GM23248 (cell line): ENCODE measurements around the gene SEPTIN10. TPM values are rescaled to one million over a fixed set of nuclear protein-coding genes. Genes with fewer than 3 reads are reported as not detected.
A peak's percentile ranks its signal among the peaks of the same experiment; 100 is the strongest.

ENCODE experiments used
- DNase-seq: peaks from one replicate; pipeline ENCODE4 v3.0.0-alpha.2; 2015
- H2AFZ ChIP-seq: fragments of 200-600 bp; sonication (generic); 2 replicates; pipeline ENCODE4 v1.6.1; 2016; ENCODE audit warnings: antibody characterized with exemption
- H3F3A ChIP-seq: fragments of 200-600 bp; sonication (generic); 2 replicates; pipeline ENCODE4 v1.6.1; 2016; ENCODE audit warnings: mild to moderate bottlenecking, antibody characterized with exemption, mixed run types; ENCODE audit not compliant: insufficient read depth
- H3K27ac ChIP-seq: fragments of 200-600 bp; sonication (generic); 2 replicates; pipeline ENCODE4 v1.5.1; 2016; ENCODE audit warnings: mild to moderate bottlenecking
- H3K27me3 ChIP-seq: fragments of 200-600 bp; sonication (generic); replicated peaks from 2 replicates; pipeline ENCODE4 v1.6.1; 2016; ENCODE audit warnings: mild to moderate bottlenecking; ENCODE audit not compliant: insufficient read depth
- H3K36me3 ChIP-seq: fragments of 200-600 bp; sonication (generic); 2 replicates; pipeline ENCODE4 v1.6.1; 2016; ENCODE audit warnings: low read depth, mild to moderate bottlenecking
- H3K4me1 ChIP-seq: fragments of 200-600 bp; sonication (generic); 2 replicates; pipeline ENCODE4 v1.6.1; 2016; ENCODE audit warnings: mild to moderate bottlenecking; ENCODE audit not compliant: insufficient read depth
- H3K4me2 ChIP-seq: fragments of 200-600 bp; sonication (generic); one replicate; pipeline ENCODE4 v1.6.1; 2016; ENCODE audit warnings: mild to moderate bottlenecking; ENCODE audit not compliant: unreplicated experiment
- H3K4me3 ChIP-seq: fragments of 200-600 bp; sonication (generic); 2 replicates; pipeline ENCODE4 v1.5.1; 2016; ENCODE audit warnings: mild to moderate bottlenecking
- H3K79me2 ChIP-seq: fragments of 200-600 bp; sonication (generic); 2 replicates; pipeline ENCODE4 v1.6.1; 2016; ENCODE audit warnings: mild to moderate bottlenecking; ENCODE audit not compliant: insufficient read depth
- H3K9ac ChIP-seq: fragments of 200-600 bp; sonication (generic); 2 replicates; pipeline ENCODE4 v1.6.1; 2016; ENCODE audit warnings: mild to moderate bottlenecking
- H3K9me2 ChIP-seq: fragments of 200-600 bp; sonication (generic); 2 replicates; pipeline ENCODE4 v1.6.1; 2016; ENCODE audit warnings: mixed run types, mild to moderate bottlenecking, moderate library complexity; ENCODE audit not compliant: insufficient read depth
- H3K9me3 ChIP-seq: fragments of 200-600 bp; sonication (generic); one replicate; pipeline ENCODE4 v1.6.1; 2017; ENCODE audit warnings: low read depth
- H4K20me1 ChIP-seq: fragments of 200-600 bp; sonication (generic); 2 replicates; pipeline ENCODE4 v1.6.0; 2016; ENCODE audit not compliant: insufficient read depth
- EZH2 ChIP-seq: fragments of 200-600 bp; sonication (generic); IDR thresholded peaks from 2 replicates; pipeline ENCODE4 v1.6.1; 2018; ENCODE audit warnings: antibody characterized with exemption, mild to moderate bottlenecking; ENCODE audit not compliant: insufficient read depth, poor library complexity, severe bottlenecking
- EZH2phosphoT487 ChIP-seq: fragments of 200-600 bp; sonication (generic); IDR thresholded peaks from 2 replicates; pipeline ENCODE4 v1.6.1; 2018; ENCODE audit warnings: antibody characterized with exemption, moderate library complexity, mild to moderate bottlenecking, low read depth; ENCODE audit not compliant: insufficient read depth
- WGBS, 2 experiments: methylation state at CpG; one replicate each; pipeline ENCODE4 v1.1.6; 2015 to 2017; ENCODE audit warnings: low lambda C conversion rate in 2 of 2, low coverage in 1 of 2; ENCODE audit errors: missing lambda C conversion rate in 2 of 2; 5-methylcytosine and 5-hydroxymethylcytosine counted together
- in situ Hi-C: fragments of 300-500 bp; cut with MboI; formaldehyde crosslinking; loops from 2 replicates; pipeline ENCODE4 v1.15.0; 2020
- polyA plus RNA-seq: library from polyadenylated mRNA; unstranded; fragments of >200 nt; fragmentation: Nextera tagmentation; extraction: Ambion mirVana; gene quantifications from 2 replicates; pipeline ENCODE4 v1.2.1, GENCODE V29; 2016
- total RNA-seq: library from RNA; depleted of rRNA; stranded (reverse); fragments of >200 nt; shearing (Covaris generic); gene quantifications from 2 replicates; pipeline ENCODE4 v1.2.3, GENCODE V29; 2014

SEPTIN10 gene
- total and polyA plus RNA-seq, 2 experiments from 2014 or later = 142 to 152 TPM

GRCh38 chr2:109558076-109558882, 55.5 kb downstream of the SEPTIN10 start:
- in situ Hi-C loops = no loop called here
- no peaks in the 10 kb centered on the region for H3K9me3 ChIP-seq
- H3K27me3 ChIP-seq = no peaks in the 10 kb centered on the region
- H3K4me2 ChIP-seq = peak overlapping the region; percentile 22
- peak overlapping the region; percentile 87 for H3K27ac ChIP-seq
- H3K4me3 ChIP-seq = no peak overlapping the region
- peaks cover 54% of the 10 kb centered on the region for H3F3A ChIP-seq
- H2AFZ ChIP-seq = no peak overlapping the region
- peak overlapping the region; percentile 48; the same call in 1 of the 2 replicates for H3K9ac ChIP-seq
- peaks cover 62% of the 10 kb centered on the region for H3K4me1 ChIP-seq
- WGBS, 2 experiments = 34% methylated on average over 9 of the region's 9 CpGs
- 0 out of 2 replicates have a peak, but pooled peaks cover 3% of the 10 kb centered on the region for H3K79me2 ChIP-seq
- H4K20me1 ChIP-seq = no peaks in the 10 kb centered on the region
- no peaks in the 10 kb centered on the region for H3K9me2 ChIP-seq
- DNase-seq = peak; percentile 92
- peaks cover 15% of the 10 kb centered on the region; the same call in 1 of the 2 replicates for H3K36me3 ChIP-seq
- TF ChIP-seq EZH2phosphoT487 = no peak
- no peak for TF ChIP-seq EZH2

GRCh38 chr2:109557309-109557708, 56.5 kb downstream of the SEPTIN10 start:
- Histone ChIP-seq H3F3A (peaks cover 44% of the 10 kb centered on the region), H4K20me1 (no peaks in the 10 kb centered on the region), H3K9ac (no peak overlapping the region), H3K9me3 (no peaks in the 10 kb centered on the region), H2AFZ (no peak overlapping the region), H3K36me3 (peaks cover 16% of the 10 kb centered on the region; the same call in 1 of the 2 replicates), H3K4me2 (no peak overlapping the region), H3K9me2 (no peaks in the 10 kb centered on the region), H3K4me3 (no peak overlapping the region), H3K27me3 (no peaks in the 10 kb centered on the region), H3K27ac (no peak overlapping the region; the same call in 1 of the 2 replicates), H3K4me1 (peaks cover 53% of the 10 kb centered on the region), H3K79me2 (0 out of 2 replicates have a peak, but pooled peaks cover 3% of the 10 kb centered on the region)
- 48 to 77% methylated on average over 1 of the region's 1 CpG for WGBS, 2 experiments
- DNase-seq = no peak
- in situ Hi-C loops = no loop called here
- no peak for TF ChIP-seq EZH2phosphoT487
- TF ChIP-seq EZH2 = no peak

- no peaks in the 10 kb centered on the region for H3K9me3 ChIP-seq
- no peak overlapping the region for H2AFZ ChIP-seq
- H3K4me3 ChIP-seq = no peak overlapping the region
- peak overlapping the region; percentile 20; the same call in 1 of the 2 replicates for H3K27ac ChIP-seq
- TF ChIP-seq EZH2phosphoT487 (no peak), EZH2 (no peak)
- H3F3A ChIP-seq = peaks cover 29% of the 10 kb centered on the region
- H3K4me2 ChIP-seq = no peak overlapping the region
- in situ Hi-C loops = no loop called here
- H3K36me3 ChIP-seq = peaks cover 16% of the 10 kb centered on the region; the same call in 1 of the 2 replicates
- 63 to 68% methylated on average over 9 of the region's 9 CpGs for WGBS, 2 experiments
- no peak for DNase-seq
- peaks cover 36% of the 10 kb centered on the region for H3K4me1 ChIP-seq
- no peaks in the 10 kb centered on the region for H4K20me1 ChIP-seq
- H3K9me2 ChIP-seq = no peaks in the 10 kb centered on the region
- no peak overlapping the region for H3K9ac ChIP-seq
- H3K27me3 ChIP-seq = no peaks in the 10 kb centered on the region
- 0 out of 2 replicates have a peak, but pooled peaks cover 3% of the 10 kb centered on the region for H3K79me2 ChIP-seq
Measured at GRCh38 chr2:109555346-109555900, 58.3 kb downstream of the SEPTIN10 start.

- no peaks in the 10 kb centered on the region for H4K20me1 ChIP-seq
- H3K79me2 ChIP-seq = 0 out of 2 replicates have a peak, but pooled peaks cover 3% of the 10 kb centered on the region
- no peak for TF ChIP-seq EZH2phosphoT487
- TF ChIP-seq EZH2 = no peak
- no peaks in the 10 kb centered on the region for H3K27me3 ChIP-seq
- in situ Hi-C loops = no loop called here
- no peak overlapping the region for H3K27ac ChIP-seq
- peaks cover 31% of the 10 kb centered on the region for H3K4me1 ChIP-seq
- H3K9me3 ChIP-seq = no peaks in the 10 kb centered on the region
- peak; percentile 19 for DNase-seq
- 86% methylated on average over 2 of the region's 2 CpGs for WGBS, 2 experiments
- peaks cover 23% of the 10 kb centered on the region for H3F3A ChIP-seq
- H3K9me2 ChIP-seq = no peaks in the 10 kb centered on the region
- no peak overlapping the region for H3K4me3 ChIP-seq
- H3K4me2 ChIP-seq = no peak overlapping the region
- peaks cover 16% of the 10 kb centered on the region; the same call in 1 of the 2 replicates for H3K36me3 ChIP-seq
- no peak overlapping the region for H3K9ac ChIP-seq
- no peak overlapping the region for H2AFZ ChIP-seq
Measured at GRCh38 chr2:109554758-109555157, 59.0 kb downstream of the SEPTIN10 start.
